HAP-1 (cell line): ENCODE measurements around the gene C16orf54.
A peak's percentile ranks its signal among the peaks of the same experiment; 100 is the strongest.
"Not testable (repeated sequence)": the region's sequence is repeated elsewhere in the genome, so short reads cannot be mapped to it uniquely, and the experiment has no call there.

Experiments
- DNase-seq, 2 experiments: peaks; one replicate each; pipeline ENCODE4 v3.0.0-alpha.2; 2016 to 2020; ENCODE audit warnings: low spot score in 2 of 2
- H3K27me3 ChIP-seq: fragments of 250-450 bp; sonication (Bioruptor Pico); 2 replicates; pipeline ENCODE4 v1.5.1; 2020; ENCODE audit warnings: low read depth, mild to moderate bottlenecking, moderate library complexity
- H3K36me3 ChIP-seq: fragments of 250-450 bp; sonication (Bioruptor Pico); replicated peaks from 2 replicates; pipeline ENCODE4 v1.5.1; 2020; ENCODE audit warnings: mild to moderate bottlenecking
- H3K4me1 ChIP-seq: fragments of 250-450 bp; sonication (Bioruptor Pico); 2 replicates; pipeline ENCODE4 v1.5.1; 2020; ENCODE audit warnings: mild to moderate bottlenecking
- H3K4me3 ChIP-seq: fragments of 250-450 bp; sonication (Bioruptor Pico); 2 replicates; pipeline ENCODE4 v1.5.1; 2020; ENCODE audit warnings: mild to moderate bottlenecking, moderate library complexity
- H3K9me3 ChIP-seq: fragments of 250-450 bp; sonication (Bioruptor Pico); 2 replicates; pipeline ENCODE4 v1.5.1; 2020; ENCODE audit warnings: mild to moderate bottlenecking, moderate library complexity
- in situ Hi-C: fragments of 300-500 bp; cut with MboI; formaldehyde crosslinking; loops from 3 replicates; pipeline ENCODE4 v1.14.3; 2020; ENCODE audit warnings: low sequenced_read_pairs, inconsistent platforms, mixed read lengths

Gene C16orf54

GRCh38 chr16:29719063-29719462 is 26.7 kb downstream of the C16orf54 start:
- no peaks in the 10 kb centered on the region; the same call in 1 of the 2 replicates for H3K4me1 ChIP-seq
- H3K4me3 ChIP-seq: no peak overlapping the region
- DNase-seq: peak in 1 of 2 experiments; percentile 21
- no peaks in the 10 kb centered on the region for H3K36me3 ChIP-seq
- H3K27me3 ChIP-seq: no peaks in the 10 kb centered on the region
- in situ Hi-C loops: no loop called here
- no peaks in the 10 kb centered on the region for H3K9me3 ChIP-seq

- Histone ChIP-seq H3K4me1 (peaks cover 3% of the 10 kb centered on the region), H3K4me3 (no peak overlapping the region), H3K9me3 (no peaks in the 10 kb centered on the region), H3K36me3 (no peaks in the 10 kb centered on the region), H3K27me3 (no peaks in the 10 kb centered on the region)
- in situ Hi-C loops: no loop called here
- DNase-seq: no peak
These were observed 28.7 kb downstream of the C16orf54 start for GRCh38 chr16:29717113-29717512.

DNA sequence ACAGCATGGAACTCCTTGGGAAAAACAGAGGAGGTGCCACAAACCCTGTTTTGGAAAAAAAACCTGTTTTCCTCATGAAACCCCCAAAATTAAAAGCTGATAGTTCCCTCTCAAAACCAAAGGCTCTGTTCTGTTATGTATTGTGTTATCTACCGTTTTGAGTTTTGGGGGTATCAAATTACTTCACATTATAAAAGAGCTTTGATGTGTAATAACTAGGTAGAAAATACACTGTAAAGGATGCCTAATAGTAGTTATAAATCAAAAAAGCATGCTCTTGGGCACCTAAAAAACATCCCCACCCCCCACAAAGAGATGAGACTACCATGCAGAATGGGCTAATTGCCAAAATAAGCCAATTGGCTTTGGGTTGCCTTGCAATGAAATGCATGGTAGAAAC is 30.8 kb downstream of the C16orf54 start:
- no peak overlapping the region for H3K4me3 ChIP-seq
- H3K9me3 ChIP-seq: no peaks in the 10 kb centered on the region
- in situ Hi-C loops: no loop called here
- H3K4me1 ChIP-seq: peaks cover 3% of the 10 kb centered on the region
- H3K27me3 ChIP-seq: no peaks in the 10 kb centered on the region
- no peak for DNase-seq
- H3K36me3 ChIP-seq: no peaks in the 10 kb centered on the region

DNA sequence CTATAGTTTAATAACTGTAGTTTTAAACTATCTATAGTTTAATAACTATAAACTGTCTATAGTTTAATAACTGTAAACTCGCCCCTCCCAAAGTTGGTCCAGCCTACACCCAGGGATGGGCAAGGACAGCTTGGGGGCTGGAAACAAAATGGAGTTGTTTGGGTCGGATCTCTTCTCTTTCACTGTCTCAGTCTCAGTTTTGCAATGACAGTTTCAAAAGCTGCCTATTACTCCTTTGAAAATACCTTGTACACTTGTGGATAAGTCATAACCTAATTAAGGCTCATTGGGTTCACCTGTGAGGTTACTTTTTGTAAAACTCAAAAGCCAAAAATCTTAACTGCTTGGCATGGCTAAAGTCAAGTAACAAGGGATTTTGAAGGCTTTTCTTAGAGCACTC is 31.4 kb downstream of the C16orf54 start:
- peaks cover 3% of the 10 kb centered on the region for H3K4me1 ChIP-seq
- DNase-seq: no peak
- H3K9me3 ChIP-seq: no peaks in the 10 kb centered on the region
- in situ Hi-C loops: no loop called here
- H3K27me3 ChIP-seq: no peaks in the 10 kb centered on the region
- H3K4me3 ChIP-seq: no peak overlapping the region
- H3K36me3 ChIP-seq: no peaks in the 10 kb centered on the region

DNA sequence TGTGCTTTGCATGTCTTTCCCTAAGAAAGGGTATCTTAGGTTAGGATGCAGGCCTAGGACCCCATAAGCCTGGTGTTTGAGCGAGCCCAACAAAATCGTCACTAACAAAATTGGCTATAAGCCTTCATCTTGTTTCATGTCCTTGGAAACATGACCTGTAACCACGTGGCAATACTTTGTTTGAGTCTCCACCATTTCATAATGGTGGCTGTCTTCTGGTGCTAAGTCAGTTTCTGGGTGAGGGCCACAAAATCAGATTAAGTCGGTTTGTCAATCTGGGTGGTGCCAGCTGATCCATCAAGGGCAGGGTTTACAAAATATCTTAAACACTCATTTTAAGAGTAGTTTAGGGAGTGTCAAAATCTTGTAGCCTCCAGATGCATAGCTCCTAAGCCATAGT is 33.0 kb downstream of the C16orf54 start:
- Histone ChIP-seq H3K36me3 (no peaks in the 10 kb centered on the region), H3K27me3 (no peaks in the 10 kb centered on the region), H3K4me3 (no peak overlapping the region), H3K4me1 (peaks cover 3% of the 10 kb centered on the region), H3K9me3 (peaks cover 3% of the 10 kb centered on the region; the same call in 1 of the 2 replicates)
- in situ Hi-C loops: no loop called here
- DNase-seq: no peak

DNA sequence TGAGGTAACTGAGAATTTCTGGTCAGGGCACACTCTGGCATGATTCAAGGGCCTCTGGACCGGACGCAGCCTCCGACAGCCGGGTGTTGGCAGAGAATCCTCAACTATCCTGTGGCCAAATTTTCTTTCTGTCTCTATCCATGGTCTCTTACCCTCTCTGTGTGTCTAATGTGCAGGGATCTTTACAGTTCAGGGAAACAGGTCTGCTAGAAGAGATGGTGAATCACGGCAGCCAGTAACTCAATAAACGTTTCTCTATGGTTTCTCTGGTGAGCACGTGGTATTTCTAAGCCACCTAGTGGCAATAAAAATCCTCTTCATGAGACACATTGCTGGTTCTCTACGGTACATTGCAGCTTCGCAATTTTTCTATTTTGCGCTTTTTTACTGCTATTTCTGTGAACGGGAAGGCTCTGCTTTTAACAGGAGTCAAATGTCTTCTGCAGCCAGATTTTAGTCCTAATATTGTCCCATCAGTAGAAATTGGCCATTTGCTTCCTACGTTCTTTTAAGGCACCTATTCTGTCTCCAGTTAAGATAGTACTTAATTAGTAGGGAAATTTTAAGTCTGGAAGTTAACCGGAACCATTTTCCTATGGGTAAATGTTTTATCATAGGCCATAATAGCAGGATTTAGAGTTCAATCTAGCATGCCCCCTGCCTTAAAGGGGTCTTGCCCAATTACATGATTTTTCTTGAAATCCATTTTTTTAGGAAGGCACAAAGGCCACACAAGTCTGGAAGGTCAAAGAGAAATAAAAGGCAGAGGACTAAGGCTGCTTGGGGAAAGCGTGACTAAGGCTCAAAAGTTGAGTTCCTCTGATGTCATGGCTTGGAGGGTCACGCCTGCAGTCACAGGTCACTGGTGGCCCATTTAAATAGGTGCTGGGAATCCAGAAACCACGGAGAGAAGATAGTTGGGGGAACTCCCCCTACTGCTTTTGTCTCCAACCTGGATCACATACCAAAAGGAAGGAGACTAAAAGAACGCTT is 35.3 kb downstream of the C16orf54 start:
- peaks cover 3% of the 10 kb centered on the region; the same call in 1 of the 2 replicates for H3K9me3 ChIP-seq
- no peak overlapping the region for H3K4me3 ChIP-seq
- H3K4me1 ChIP-seq: peaks cover 3% of the 10 kb centered on the region
- in situ Hi-C loops: no loop called here
- DNase-seq: peak; percentile 41 to 62
- H3K36me3 ChIP-seq: no peaks in the 10 kb centered on the region
- no peaks in the 10 kb centered on the region for H3K27me3 ChIP-seq

- in situ Hi-C loops, H3K36me3 ChIP-seq, H3K27me3 ChIP-seq, H3K4me3 ChIP-seq, H3K4me1 ChIP-seq, DNase-seq, H3K9me3 ChIP-seq: not testable (repeated sequence)
These were observed 36.1 kb downstream of the C16orf54 start for GRCh38 chr16:29709657-29710056.

DNA sequence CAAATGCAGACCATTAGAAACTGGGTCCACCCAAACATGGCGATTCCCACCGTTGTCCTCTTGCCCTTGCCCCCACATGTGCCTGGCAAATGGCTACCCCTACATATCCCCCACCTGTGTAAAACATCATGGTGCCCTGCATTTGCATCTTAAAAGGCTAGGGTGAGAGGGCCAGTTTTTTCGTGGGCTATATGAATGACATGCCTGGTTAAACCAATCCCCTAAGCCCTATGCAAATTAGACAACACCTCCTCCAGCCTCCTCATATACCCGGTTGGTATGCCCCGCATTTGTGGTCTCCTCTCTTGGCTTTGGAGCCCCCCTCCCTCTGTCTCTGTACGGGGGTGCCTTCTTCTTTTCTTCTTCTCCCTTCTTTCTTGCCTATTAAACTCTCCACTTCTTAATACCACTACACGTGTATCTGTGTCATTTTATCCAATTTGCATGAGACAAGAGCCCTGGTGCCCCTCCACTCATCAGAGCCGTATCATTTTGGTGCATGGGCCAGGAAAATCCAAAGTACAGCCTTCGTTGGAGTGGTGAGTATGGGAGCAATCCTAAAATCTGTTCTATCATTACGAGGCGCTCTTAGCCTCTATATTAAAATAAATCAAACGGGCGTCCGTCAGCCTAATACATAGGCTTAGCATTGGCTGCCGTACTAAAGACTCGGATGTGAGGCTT is 36.7 kb downstream of the C16orf54 start:
- DNase-seq: no peak
- Histone ChIP-seq H3K4me3 (no peak overlapping the region), H3K4me1 (peaks cover 3% of the 10 kb centered on the region), H3K9me3 (peaks cover 3% of the 10 kb centered on the region; the same call in 1 of the 2 replicates), H3K36me3 (no peaks in the 10 kb centered on the region), H3K27me3 (no peaks in the 10 kb centered on the region)
- in situ Hi-C loops: no loop called here

DNA sequence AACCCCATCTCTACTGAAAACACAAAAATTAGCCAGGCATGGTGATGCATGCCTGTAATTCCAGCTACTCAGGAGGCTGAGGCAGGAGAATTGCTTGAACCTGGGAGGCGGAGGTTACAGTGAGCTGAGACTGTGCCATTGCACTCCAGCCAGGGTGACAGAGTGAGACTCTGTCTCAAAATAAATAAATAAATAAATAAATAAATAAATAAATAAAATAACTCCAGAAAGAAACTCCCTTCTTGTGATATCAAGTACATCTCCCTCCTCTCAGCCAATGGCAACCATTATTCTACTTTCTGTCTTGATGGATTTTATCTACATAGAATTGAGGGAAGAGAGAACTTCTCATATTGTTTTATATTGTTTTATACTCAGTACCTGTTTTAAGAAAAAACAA is 38.6 kb downstream of the C16orf54 start:
- H3K9me3 ChIP-seq, H3K4me1 ChIP-seq, H3K27me3 ChIP-seq, H3K4me3 ChIP-seq, in situ Hi-C loops, DNase-seq, H3K36me3 ChIP-seq: not testable (repeated sequence)

- peaks cover 3% of the 10 kb centered on the region; the same call in 1 of the 2 replicates for H3K9me3 ChIP-seq
- no peaks in the 10 kb centered on the region for H3K27me3 ChIP-seq
- DNase-seq: no peak
- in situ Hi-C loops: no loop called here
- no peak overlapping the region for H3K4me3 ChIP-seq
- no peaks in the 10 kb centered on the region for H3K36me3 ChIP-seq
- peaks cover 3% of the 10 kb centered on the region; the same call in 1 of the 2 replicates for H3K4me1 ChIP-seq
These were observed 40.8 kb downstream of the C16orf54 start for GRCh38 chr16:29705030-29705429.

DNA sequence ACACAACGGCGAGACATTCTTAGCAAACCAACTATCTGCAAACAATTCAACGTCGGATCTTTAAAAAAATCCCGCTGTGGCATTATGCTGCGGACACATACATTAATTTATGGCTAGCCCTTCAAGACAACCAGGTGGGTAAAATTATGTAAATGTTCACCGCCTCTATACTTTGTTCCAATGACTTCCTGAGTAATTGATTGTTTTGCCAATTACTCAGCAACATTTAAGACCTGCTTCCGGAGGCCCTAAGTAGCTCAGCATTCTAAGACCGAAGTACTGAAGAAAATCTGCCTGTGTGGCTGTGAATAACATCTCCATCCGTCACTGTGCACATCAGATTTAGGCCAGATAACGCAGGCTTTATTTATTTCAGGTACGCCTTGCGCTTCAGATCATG is 43.5 kb downstream of the C16orf54 start:
- DNase-seq: no peak
- Histone ChIP-seq H3K36me3 (no peaks in the 10 kb centered on the region), H3K4me1 (peaks cover 3% of the 10 kb centered on the region; the same call in 1 of the 2 replicates), H3K27me3 (no peaks in the 10 kb centered on the region), H3K9me3 (no peaks in the 10 kb centered on the region; the same call in 1 of the 2 replicates), H3K4me3 (no peak overlapping the region)
- in situ Hi-C loops: no loop called here

- in situ Hi-C loops: no loop called here
- Histone ChIP-seq H3K9me3 (no peaks in the 10 kb centered on the region; the same call in 1 of the 2 replicates), H3K4me1 (peaks cover 3% of the 10 kb centered on the region; the same call in 1 of the 2 replicates), H3K27me3 (no peaks in the 10 kb centered on the region), H3K4me3 (no peak overlapping the region), H3K36me3 (no peaks in the 10 kb centered on the region)
- no peak for DNase-seq
These were observed 44.6 kb downstream of the C16orf54 start for GRCh38 chr16:29701214-29701555.

GRCh38 chr16:29700253-29700987 is 45.4 kb downstream of the C16orf54 start:
- Histone ChIP-seq H3K27me3 (no peaks in the 10 kb centered on the region), H3K9me3 (no peaks in the 10 kb centered on the region; the same call in 1 of the 2 replicates), H3K36me3 (no peaks in the 10 kb centered on the region), H3K4me1 (peaks cover 3% of the 10 kb centered on the region; the same call in 1 of the 2 replicates), H3K4me3 (no peak overlapping the region)
- peak; percentile 83 to 84 for DNase-seq
- in situ Hi-C loops: no loop called here
